ENCODE measurements around the gene TSKU.

The TSKU gene

GRCh38 chr11:76801736-76802135 lies 18.6 kb downstream of the TSKU start:
- H3K9me3 ChIP-seq (ENCODE audit: control insufficient read depth, insufficient read depth, low read length): no peaks in the 10 kb centered on the region

GRCh38 chr11:76802151-76802550 lies 19.0 kb downstream of the TSKU start:
- peaks cover 2% of the 10 kb centered on the region for H3K4me1 ChIP-seq (ENCODE audit: control insufficient read depth, insufficient read depth, low read length)
- H3K27me3 ChIP-seq (ENCODE audit: control insufficient read depth, insufficient read depth, low read length): no peaks in the 10 kb centered on the region
- no peaks in the 10 kb centered on the region for H3K9me3 ChIP-seq (ENCODE audit: control insufficient read depth, insufficient read depth, low read length)
- H3K4me3 ChIP-seq (ENCODE audit: low read depth, low read length): no peak overlapping the region
- H3K9ac ChIP-seq (ENCODE audit: low read depth, low read length): no peak overlapping the region
- no peaks in the 10 kb centered on the region for H3K36me3 ChIP-seq (ENCODE audit: control insufficient read depth, insufficient read depth, low read length)

More at GRCh38 chr11:76801736-76802135, 18.6 kb downstream of the TSKU start:
- Histone ChIP-seq H3K4me3 (ENCODE audit: low read depth, low read length) (no peak overlapping the region), H3K36me3 (ENCODE audit: control insufficient read depth, insufficient read depth, low read length) (no peaks in the 10 kb centered on the region), H3K27me3 (ENCODE audit: control insufficient read depth, insufficient read depth, low read length) (no peaks in the 10 kb centered on the region), H3K9ac (ENCODE audit: low read depth, low read length) (no peak overlapping the region), H3K4me1 (ENCODE audit: control insufficient read depth, insufficient read depth, low read length) (peaks cover 2% of the 10 kb centered on the region)

GRCh38 chr11:76802621-76803020 lies 19.5 kb downstream of the TSKU start:
- no peak overlapping the region for H3K4me3 ChIP-seq (ENCODE audit: low read depth, low read length)
- peaks cover 2% of the 10 kb centered on the region for H3K4me1 ChIP-seq (ENCODE audit: control insufficient read depth, insufficient read depth, low read length)
- no peaks in the 10 kb centered on the region for H3K9me3 ChIP-seq (ENCODE audit: control insufficient read depth, insufficient read depth, low read length)
- H3K36me3 ChIP-seq (ENCODE audit: control insufficient read depth, insufficient read depth, low read length): no peaks in the 10 kb centered on the region
- no peak overlapping the region for H3K9ac ChIP-seq (ENCODE audit: low read depth, low read length)
- H3K27me3 ChIP-seq (ENCODE audit: control insufficient read depth, insufficient read depth, low read length): no peaks in the 10 kb centered on the region

GRCh38 chr11:76803023-76803422 lies 19.9 kb downstream of the TSKU start:
- no peaks in the 10 kb centered on the region for H3K9me3 ChIP-seq (ENCODE audit: control insufficient read depth, insufficient read depth, low read length)
- H3K36me3 ChIP-seq (ENCODE audit: control insufficient read depth, insufficient read depth, low read length): no peaks in the 10 kb centered on the region
- no peaks in the 10 kb centered on the region for H3K27me3 ChIP-seq (ENCODE audit: control insufficient read depth, insufficient read depth, low read length)
- peaks cover 2% of the 10 kb centered on the region for H3K4me1 ChIP-seq (ENCODE audit: control insufficient read depth, insufficient read depth, low read length)
- no peak overlapping the region for H3K4me3 ChIP-seq (ENCODE audit: low read depth, low read length)
- H3K9ac ChIP-seq (ENCODE audit: low read depth, low read length): no peak overlapping the region

GRCh38 chr11:76803811-76804600 lies 20.9 kb downstream of the TSKU start:
- Histone ChIP-seq H3K9me3 (ENCODE audit: control insufficient read depth, insufficient read depth, low read length) (no peaks in the 10 kb centered on the region), H3K4me3 (ENCODE audit: low read depth, low read length) (no peak overlapping the region), H3K4me1 (ENCODE audit: control insufficient read depth, insufficient read depth, low read length) (peaks cover 2% of the 10 kb centered on the region), H3K9ac (ENCODE audit: low read depth, low read length) (no peak overlapping the region), H3K36me3 (ENCODE audit: control insufficient read depth, insufficient read depth, low read length) (no peaks in the 10 kb centered on the region), H3K27me3 (ENCODE audit: control insufficient read depth, insufficient read depth, low read length) (no peaks in the 10 kb centered on the region)

GRCh38 chr11:76805206-76805913 lies 22.2 kb downstream of the TSKU start:
- no peak overlapping the region for H3K4me3 ChIP-seq (ENCODE audit: low read depth, low read length)
- H3K27me3 ChIP-seq (ENCODE audit: control insufficient read depth, insufficient read depth, low read length): no peaks in the 10 kb centered on the region
- H3K36me3 ChIP-seq (ENCODE audit: control insufficient read depth, insufficient read depth, low read length): no peaks in the 10 kb centered on the region
- H3K9ac ChIP-seq (ENCODE audit: low read depth, low read length): no peak overlapping the region
- H3K4me1 ChIP-seq (ENCODE audit: control insufficient read depth, insufficient read depth, low read length): peaks cover 2% of the 10 kb centered on the region
- no peaks in the 10 kb centered on the region for H3K9me3 ChIP-seq (ENCODE audit: control insufficient read depth, insufficient read depth, low read length)

GRCh38 chr11:76806131-76806530 lies 23.0 kb downstream of the TSKU start:
- H3K36me3 ChIP-seq (ENCODE audit: control insufficient read depth, insufficient read depth, low read length): no peaks in the 10 kb centered on the region
- H3K27me3 ChIP-seq (ENCODE audit: control insufficient read depth, insufficient read depth, low read length): no peaks in the 10 kb centered on the region
- no peaks in the 10 kb centered on the region for H3K9me3 ChIP-seq (ENCODE audit: control insufficient read depth, insufficient read depth, low read length)
- no peak overlapping the region for H3K4me3 ChIP-seq (ENCODE audit: low read depth, low read length)
- H3K9ac ChIP-seq (ENCODE audit: low read depth, low read length): no peak overlapping the region
- peaks cover under 1% of the 10 kb centered on the region for H3K4me1 ChIP-seq (ENCODE audit: control insufficient read depth, insufficient read depth, low read length)

- Histone ChIP-seq H3K36me3 (ENCODE audit: control insufficient read depth, insufficient read depth, low read length) (no peaks in the 10 kb centered on the region), H3K4me3 (ENCODE audit: low read depth, low read length) (no peak overlapping the region), H3K4me1 (ENCODE audit: control insufficient read depth, insufficient read depth, low read length) (no peaks in the 10 kb centered on the region), H3K9ac (ENCODE audit: low read depth, low read length) (no peak overlapping the region), H3K9me3 (ENCODE audit: control insufficient read depth, insufficient read depth, low read length) (no peaks in the 10 kb centered on the region), H3K27me3 (ENCODE audit: control insufficient read depth, insufficient read depth, low read length) (no peaks in the 10 kb centered on the region)
These were observed 23.6 kb downstream of the TSKU start for GRCh38 chr11:76806608-76807205.

GRCh38 chr11:76807206-76807875 lies 24.2 kb downstream of the TSKU start:
- Histone ChIP-seq H3K9me3 (ENCODE audit: control insufficient read depth, insufficient read depth, low read length) (no peaks in the 10 kb centered on the region), H3K9ac (ENCODE audit: low read depth, low read length) (no peak overlapping the region), H3K4me1 (ENCODE audit: control insufficient read depth, insufficient read depth, low read length) (no peaks in the 10 kb centered on the region), H3K36me3 (ENCODE audit: control insufficient read depth, insufficient read depth, low read length) (no peaks in the 10 kb centered on the region), H3K4me3 (ENCODE audit: low read depth, low read length) (no peak overlapping the region), H3K27me3 (ENCODE audit: control insufficient read depth, insufficient read depth, low read length) (no peaks in the 10 kb centered on the region)

GRCh38 chr11:76808171-76808570 lies 25.0 kb downstream of the TSKU start:
- Histone ChIP-seq H3K4me3 (ENCODE audit: low read depth, low read length) (no peak overlapping the region), H3K4me1 (ENCODE audit: control insufficient read depth, insufficient read depth, low read length) (no peaks in the 10 kb centered on the region), H3K36me3 (ENCODE audit: control insufficient read depth, insufficient read depth, low read length) (no peaks in the 10 kb centered on the region), H3K9me3 (ENCODE audit: control insufficient read depth, insufficient read depth, low read length) (no peaks in the 10 kb centered on the region), H3K27me3 (ENCODE audit: control insufficient read depth, insufficient read depth, low read length) (no peaks in the 10 kb centered on the region), H3K9ac (ENCODE audit: low read depth, low read length) (no peak overlapping the region)

- H3K9me3 ChIP-seq (ENCODE audit: control insufficient read depth, insufficient read depth, low read length): no peaks in the 10 kb centered on the region
- no peak overlapping the region for H3K4me3 ChIP-seq (ENCODE audit: low read depth, low read length)
- no peaks in the 10 kb centered on the region for H3K27me3 ChIP-seq (ENCODE audit: control insufficient read depth, insufficient read depth, low read length)
- no peak overlapping the region for H3K9ac ChIP-seq (ENCODE audit: low read depth, low read length)
- no peaks in the 10 kb centered on the region for H3K4me1 ChIP-seq (ENCODE audit: control insufficient read depth, insufficient read depth, low read length)
- H3K36me3 ChIP-seq (ENCODE audit: control insufficient read depth, insufficient read depth, low read length): no peaks in the 10 kb centered on the region
These were observed 25.8 kb downstream of the TSKU start for GRCh38 chr11:76808996-76809395.
